ENCODE results near the gene TDRD6.

The TDRD6 gene

DNA sequence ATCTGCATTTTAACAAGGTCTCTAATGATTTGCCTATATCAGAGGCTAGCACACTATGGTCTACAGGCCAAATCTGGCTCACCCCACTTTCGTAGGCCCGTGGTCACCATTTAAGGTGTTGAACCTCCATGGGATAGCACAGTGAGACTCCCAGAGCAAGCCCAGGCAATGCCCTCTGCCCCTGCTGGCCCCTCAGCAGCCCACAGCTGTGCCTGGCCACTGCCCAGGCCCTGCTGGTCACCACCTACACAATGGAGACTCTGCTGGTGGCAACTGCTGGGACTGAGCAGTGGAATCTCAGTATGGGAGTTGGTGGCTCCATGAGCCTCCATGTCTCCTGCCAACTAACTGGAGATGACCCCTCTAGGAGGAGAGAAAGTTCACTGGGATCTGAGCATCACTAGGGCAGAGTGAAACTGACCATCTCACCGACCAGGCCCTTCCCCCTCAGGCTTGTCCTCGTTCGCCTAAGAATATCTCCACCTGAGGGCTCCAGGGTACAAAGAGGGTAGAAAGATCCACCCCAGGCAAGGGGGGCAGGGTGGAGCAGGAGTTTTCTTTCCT lies 61.3 kb downstream of the TDRD6 start:
- no peak for DNase-seq

DNA sequence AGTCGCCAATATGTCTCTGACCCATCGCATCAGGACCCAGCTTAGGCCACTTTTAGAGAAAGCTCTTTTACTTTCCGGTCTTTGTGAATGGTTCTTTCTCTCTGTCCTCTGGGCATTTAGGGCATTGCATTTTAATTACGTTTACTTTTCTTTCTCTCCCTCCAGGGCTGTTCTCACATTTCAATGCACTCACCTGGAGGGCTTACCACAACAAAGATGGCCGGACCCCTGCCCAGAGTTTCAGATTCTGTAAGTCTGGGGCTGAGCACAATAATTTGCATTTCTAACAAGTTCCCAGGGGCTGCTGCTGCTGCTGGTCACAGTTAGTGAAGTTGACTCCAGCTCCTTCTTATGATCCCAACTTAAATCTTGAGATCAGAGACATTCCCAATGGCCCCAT lies 62.0 kb downstream of the TDRD6 start:
- no peak for DNase-seq

DNA sequence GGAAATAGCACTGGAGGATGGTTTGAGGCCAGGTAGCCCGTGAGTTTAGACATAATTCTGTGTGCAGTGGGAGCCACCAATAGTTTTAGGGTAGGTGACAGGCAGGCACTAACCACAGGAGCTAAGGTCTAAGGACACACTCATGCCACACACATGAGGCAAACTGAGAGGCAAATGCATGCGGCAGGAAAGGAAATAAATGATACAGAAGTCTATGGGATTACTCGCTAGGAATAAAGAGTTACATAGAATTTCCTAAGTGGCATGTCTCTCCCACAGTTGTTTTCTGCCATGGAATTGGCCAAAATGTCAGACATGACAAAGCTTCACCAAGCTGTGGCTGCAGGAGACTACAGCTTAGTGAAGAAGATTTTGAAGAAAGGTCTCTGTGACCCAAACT lies 64.0 kb downstream of the TDRD6 start:
- DNase-seq: no peak

Data from GDM1 (cell line).